A549 (cell line): ENCODE measurements around the gene ZNF628.

Source experiments
- HDAC2 ChIP-seq: fragments of 200-600 bp; sonication (generic); IDR thresholded peaks from 2 replicates; pipeline ENCODE4 v1.6.1; 2016
- POLR2A ChIP-seq: IDR thresholded peaks from 2 replicates; pipeline ENCODE4 v1.6.1; 2012; ENCODE audit warnings: mild to moderate bottlenecking, low read length
- SMC3 ChIP-seq: fragments of >200 bp; sonication (Bioruptor Twin); formaldehyde crosslinking; IDR thresholded peaks from 3 replicates; pipeline ENCODE4 v1.6.1; 2018; ENCODE audit warnings: inconsistent platforms
- TF ChIP-seq, protein P1 (sequence below): fragments of 200-600 bp; sonication (generic); IDR thresholded peaks from 2 replicates; pipeline ENCODE4 v1.6.1; 2016; ENCODE audit warnings: antibody characterized with exemption, mild to moderate bottlenecking, moderate library complexity
- TF ChIP-seq, protein P2 (sequence below): fragments of >200 bp; sonication (Bioruptor Twin); formaldehyde crosslinking; IDR thresholded peaks from 3 replicates; pipeline ENCODE4 v1.5.1; 2016

DNA sequence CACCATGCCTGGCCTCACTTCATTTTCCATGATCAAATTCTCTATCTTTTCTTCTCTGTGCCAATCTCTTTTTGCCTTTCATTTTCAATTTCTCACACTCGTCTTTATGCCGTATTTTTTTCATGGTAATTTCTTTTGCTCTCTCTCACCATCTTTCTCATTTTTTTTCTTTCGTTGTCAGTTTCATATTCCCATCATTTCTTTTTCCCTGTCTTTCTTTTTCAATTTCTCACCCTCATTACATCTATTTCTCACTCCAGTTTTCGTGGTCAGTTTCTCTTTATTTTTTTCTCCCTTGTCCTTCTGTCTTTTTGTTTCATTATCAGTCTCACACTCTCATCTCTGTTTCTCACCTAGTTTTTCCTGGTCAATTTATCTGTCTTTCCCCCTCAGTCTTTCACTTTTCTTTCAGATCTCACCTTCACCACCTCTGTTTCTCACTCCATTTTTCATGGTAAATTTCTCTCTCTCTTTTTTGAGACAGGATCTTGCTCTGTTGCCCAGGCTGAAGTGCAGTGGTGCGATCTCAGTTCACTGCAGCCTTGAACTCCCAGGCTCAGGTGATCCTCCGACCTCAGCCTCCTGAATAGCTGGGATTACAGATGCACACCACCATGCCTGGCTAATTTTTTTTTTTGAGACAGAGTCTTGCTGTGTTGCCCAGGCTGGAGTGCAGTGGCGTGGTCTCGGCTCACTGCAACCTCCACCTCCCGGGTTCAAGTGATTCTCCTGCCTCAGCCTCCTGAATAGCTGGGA lies 26.0 kb downstream of the ZNF628 start:
- TF ChIP-seq, protein P1, sequence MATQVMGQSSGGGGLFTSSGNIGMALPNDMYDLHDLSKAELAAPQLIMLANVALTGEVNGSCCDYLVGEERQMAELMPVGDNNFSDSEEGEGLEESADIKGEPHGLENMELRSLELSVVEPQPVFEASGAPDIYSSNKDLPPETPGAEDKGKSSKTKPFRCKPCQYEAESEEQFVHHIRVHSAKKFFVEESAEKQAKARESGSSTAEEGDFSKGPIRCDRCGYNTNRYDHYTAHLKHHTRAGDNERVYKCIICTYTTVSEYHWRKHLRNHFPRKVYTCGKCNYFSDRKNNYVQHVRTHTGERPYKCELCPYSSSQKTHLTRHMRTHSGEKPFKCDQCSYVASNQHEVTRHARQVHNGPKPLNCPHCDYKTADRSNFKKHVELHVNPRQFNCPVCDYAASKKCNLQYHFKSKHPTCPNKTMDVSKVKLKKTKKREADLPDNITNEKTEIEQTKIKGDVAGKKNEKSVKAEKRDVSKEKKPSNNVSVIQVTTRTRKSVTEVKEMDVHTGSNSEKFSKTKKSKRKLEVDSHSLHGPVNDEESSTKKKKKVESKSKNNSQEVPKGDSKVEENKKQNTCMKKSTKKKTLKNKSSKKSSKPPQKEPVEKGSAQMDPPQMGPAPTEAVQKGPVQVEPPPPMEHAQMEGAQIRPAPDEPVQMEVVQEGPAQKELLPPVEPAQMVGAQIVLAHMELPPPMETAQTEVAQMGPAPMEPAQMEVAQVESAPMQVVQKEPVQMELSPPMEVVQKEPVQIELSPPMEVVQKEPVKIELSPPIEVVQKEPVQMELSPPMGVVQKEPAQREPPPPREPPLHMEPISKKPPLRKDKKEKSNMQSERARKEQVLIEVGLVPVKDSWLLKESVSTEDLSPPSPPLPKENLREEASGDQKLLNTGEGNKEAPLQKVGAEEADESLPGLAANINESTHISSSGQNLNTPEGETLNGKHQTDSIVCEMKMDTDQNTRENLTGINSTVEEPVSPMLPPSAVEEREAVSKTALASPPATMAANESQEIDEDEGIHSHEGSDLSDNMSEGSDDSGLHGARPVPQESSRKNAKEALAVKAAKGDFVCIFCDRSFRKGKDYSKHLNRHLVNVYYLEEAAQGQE: no peak
- TF ChIP-seq HDAC2: no peak
- no peak for TF ChIP-seq SMC3
- TF ChIP-seq POLR2A: no peak
- TF ChIP-seq, protein P2, sequence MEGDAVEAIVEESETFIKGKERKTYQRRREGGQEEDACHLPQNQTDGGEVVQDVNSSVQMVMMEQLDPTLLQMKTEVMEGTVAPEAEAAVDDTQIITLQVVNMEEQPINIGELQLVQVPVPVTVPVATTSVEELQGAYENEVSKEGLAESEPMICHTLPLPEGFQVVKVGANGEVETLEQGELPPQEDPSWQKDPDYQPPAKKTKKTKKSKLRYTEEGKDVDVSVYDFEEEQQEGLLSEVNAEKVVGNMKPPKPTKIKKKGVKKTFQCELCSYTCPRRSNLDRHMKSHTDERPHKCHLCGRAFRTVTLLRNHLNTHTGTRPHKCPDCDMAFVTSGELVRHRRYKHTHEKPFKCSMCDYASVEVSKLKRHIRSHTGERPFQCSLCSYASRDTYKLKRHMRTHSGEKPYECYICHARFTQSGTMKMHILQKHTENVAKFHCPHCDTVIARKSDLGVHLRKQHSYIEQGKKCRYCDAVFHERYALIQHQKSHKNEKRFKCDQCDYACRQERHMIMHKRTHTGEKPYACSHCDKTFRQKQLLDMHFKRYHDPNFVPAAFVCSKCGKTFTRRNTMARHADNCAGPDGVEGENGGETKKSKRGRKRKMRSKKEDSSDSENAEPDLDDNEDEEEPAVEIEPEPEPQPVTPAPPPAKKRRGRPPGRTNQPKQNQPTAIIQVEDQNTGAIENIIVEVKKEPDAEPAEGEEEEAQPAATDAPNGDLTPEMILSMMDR: no peak
